Kidney epithelial cell (primary cell): ENCODE results near the gene PDPN. TPM values are rescaled to one million over a fixed set of nuclear protein-coding genes. Genes with fewer than 3 reads are reported as not detected.

Experiments
- DNase-seq: peaks from one replicate; pipeline ENCODE4 v3.0.0-alpha.2; 2010; ENCODE audit warnings: low read depth
- H3K27me3 ChIP-seq: 2 replicates; pipeline ENCODE4 v1.6.0; 2011; ENCODE audit warnings: low read length; ENCODE audit not compliant: control insufficient read depth, insufficient read depth
- H3K36me3 ChIP-seq: 2 replicates; pipeline ENCODE4 v1.5.1; 2011; ENCODE audit warnings: low read length; ENCODE audit not compliant: control insufficient read depth, insufficient read depth
- H3K4me3 ChIP-seq: 2 replicates; pipeline ENCODE4 v1.5.1; 2011; ENCODE audit warnings: low read depth, mild to moderate bottlenecking, control low read depth, low read length
- total RNA-seq: library from RNA; depleted of rRNA; stranded (reverse); fragments of >200 nt; gene quantifications from 2 replicates; pipeline ENCODE4 v1.2.3, GENCODE V29; 2015
- TF ChIP-seq, protein P1 (sequence below): IDR thresholded peaks from 2 replicates; pipeline ENCODE4 v1.5.1; 2011; ENCODE audit warnings: mild to moderate bottlenecking, moderate library complexity, low read length, control low read depth, inconsistent platforms; ENCODE audit not compliant: insufficient read depth, poor library complexity, severe bottlenecking

Gene PDPN, protein sequence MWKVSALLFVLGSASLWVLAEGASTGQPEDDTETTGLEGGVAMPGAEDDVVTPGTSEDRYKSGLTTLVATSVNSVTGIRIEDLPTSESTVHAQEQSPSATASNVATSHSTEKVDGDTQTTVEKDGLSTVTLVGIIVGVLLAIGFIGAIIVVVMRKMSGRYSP
- total RNA-seq: 12.2 and 19.2 TPM in 2 replicates

DNA sequence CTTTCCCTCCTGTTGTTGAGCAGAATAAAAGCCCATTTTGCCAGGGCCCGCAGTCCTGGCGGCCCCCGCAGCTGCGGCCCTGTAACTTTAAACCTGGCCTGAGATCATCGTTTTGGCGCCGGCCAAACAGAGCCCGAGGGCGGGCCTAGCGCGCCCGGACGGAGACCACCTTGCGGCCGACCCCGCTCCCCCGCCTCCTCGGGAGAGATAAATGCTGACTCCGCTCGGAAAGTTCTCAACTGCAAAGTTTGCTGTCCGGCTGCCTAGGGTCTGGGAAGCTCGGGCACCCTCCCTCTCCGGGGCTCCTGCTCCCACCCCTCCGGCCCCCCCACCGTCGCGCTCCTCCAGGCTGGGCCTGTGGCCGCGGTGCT is at the start of gene PDPN:
TSS of gene PDPN (plus strand) at position 238 of the 371 bp plus-strand sequence. CDS start 202 bp downstream, outside the sequence.
- peak within 1 kb of the TSS; percentile 41 for H3K4me3 ChIP-seq
- peaks cover 2% of the 10 kb centered on the region for H3K27me3 ChIP-seq
- no peaks in the 10 kb centered on the region for H3K36me3 ChIP-seq
- no peak for DNase-seq
- TF ChIP-seq, protein P1, sequence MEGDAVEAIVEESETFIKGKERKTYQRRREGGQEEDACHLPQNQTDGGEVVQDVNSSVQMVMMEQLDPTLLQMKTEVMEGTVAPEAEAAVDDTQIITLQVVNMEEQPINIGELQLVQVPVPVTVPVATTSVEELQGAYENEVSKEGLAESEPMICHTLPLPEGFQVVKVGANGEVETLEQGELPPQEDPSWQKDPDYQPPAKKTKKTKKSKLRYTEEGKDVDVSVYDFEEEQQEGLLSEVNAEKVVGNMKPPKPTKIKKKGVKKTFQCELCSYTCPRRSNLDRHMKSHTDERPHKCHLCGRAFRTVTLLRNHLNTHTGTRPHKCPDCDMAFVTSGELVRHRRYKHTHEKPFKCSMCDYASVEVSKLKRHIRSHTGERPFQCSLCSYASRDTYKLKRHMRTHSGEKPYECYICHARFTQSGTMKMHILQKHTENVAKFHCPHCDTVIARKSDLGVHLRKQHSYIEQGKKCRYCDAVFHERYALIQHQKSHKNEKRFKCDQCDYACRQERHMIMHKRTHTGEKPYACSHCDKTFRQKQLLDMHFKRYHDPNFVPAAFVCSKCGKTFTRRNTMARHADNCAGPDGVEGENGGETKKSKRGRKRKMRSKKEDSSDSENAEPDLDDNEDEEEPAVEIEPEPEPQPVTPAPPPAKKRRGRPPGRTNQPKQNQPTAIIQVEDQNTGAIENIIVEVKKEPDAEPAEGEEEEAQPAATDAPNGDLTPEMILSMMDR: no peak

DNA sequence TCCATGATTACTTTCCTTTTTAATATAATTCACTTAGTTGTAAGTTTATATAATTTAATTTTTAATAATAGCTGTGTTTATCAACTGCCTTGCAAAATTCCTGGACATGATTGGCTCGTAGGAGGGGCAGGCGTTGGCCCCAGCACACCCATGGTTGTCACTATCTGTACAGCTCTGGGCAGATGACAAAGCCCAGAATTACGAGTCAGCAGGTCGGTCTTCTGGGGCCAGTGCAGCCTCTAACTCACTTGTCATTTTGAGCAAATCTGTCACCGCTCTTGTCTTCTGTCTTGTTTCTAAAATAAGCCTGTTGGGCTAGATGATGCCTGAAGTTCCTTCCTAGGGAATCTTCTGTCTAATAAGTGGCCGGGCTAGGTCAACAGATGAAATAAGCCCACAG is 48.4 kb upstream of the PDPN start:
- no peaks in the 10 kb centered on the region for H3K27me3 ChIP-seq
- TF ChIP-seq, protein P1: no peak
- no peak for DNase-seq
- H3K4me3 ChIP-seq: no peak overlapping the region
- no peaks in the 10 kb centered on the region for H3K36me3 ChIP-seq

DNA sequence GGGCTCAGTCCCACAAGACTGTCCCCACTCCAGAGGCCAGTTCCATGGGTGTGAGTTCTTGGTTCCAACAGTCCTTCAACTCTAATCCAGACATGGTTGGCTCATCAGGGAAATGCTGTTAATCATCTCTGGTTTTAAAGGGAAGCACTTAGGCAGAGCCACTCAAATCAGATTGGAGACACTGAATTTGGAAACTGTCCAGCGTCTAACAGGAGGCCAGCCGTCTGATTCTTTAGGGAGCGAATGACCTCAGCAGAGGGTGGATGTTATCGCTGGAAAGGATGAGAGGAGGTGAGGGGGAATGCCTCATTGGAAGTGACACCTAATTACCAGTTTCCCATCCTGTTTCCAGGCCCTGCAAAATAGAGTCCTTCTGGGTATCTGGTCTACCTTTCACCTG is 47.1 kb upstream of the PDPN start:
- no peaks in the 10 kb centered on the region for H3K36me3 ChIP-seq
- H3K27me3 ChIP-seq: no peaks in the 10 kb centered on the region
- DNase-seq: no peak
- TF ChIP-seq, protein P1: no peak
- H3K4me3 ChIP-seq: no peak overlapping the region

DNA sequence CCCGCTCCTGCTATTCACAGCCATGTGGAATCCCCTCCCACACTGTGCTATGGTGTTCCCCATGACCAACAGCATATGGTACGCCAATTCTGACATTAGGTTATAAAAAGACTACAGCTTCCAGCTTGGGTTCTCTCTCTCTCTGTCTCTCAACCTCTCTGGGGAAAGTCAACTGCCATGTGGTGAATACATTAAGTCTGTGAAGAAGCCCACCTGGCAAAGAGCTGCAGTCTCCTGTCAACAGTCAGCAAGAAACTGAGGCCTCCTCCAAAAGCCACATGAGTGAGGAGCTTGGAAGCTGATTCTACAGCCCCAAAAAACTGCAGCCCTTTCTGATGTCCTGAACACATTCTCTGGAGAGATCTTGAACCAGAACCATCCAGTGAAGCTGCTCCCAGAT is 44.8 kb upstream of the PDPN start:
- no peak for DNase-seq
- TF ChIP-seq, protein P1: no peak
- Histone ChIP-seq H3K27me3 (no peaks in the 10 kb centered on the region), H3K4me3 (no peak overlapping the region), H3K36me3 (no peaks in the 10 kb centered on the region)

DNA sequence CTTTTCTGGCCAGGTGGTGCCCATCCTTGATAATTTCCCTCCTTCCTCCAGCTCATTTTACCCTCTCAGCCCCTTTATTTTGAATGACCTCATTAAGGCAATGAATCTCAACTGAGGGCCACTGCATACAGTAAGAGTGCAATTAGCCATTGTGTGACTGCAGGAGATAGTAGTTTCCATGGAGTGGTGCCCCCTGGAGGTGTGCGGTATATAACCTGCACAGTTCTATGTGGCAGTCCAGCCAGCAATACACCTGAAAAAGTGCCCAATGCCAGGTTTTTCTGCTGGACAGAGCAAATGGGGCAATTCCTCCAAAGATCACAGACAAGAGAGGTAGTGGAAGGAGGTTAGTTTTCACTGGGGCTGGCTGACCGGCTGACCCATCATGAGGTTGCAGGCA is 43.9 kb upstream of the PDPN start:
- no peak overlapping the region for H3K4me3 ChIP-seq
- no peaks in the 10 kb centered on the region for H3K27me3 ChIP-seq
- TF ChIP-seq, protein P1: no peak
- no peak for DNase-seq
- no peaks in the 10 kb centered on the region for H3K36me3 ChIP-seq

DNA sequence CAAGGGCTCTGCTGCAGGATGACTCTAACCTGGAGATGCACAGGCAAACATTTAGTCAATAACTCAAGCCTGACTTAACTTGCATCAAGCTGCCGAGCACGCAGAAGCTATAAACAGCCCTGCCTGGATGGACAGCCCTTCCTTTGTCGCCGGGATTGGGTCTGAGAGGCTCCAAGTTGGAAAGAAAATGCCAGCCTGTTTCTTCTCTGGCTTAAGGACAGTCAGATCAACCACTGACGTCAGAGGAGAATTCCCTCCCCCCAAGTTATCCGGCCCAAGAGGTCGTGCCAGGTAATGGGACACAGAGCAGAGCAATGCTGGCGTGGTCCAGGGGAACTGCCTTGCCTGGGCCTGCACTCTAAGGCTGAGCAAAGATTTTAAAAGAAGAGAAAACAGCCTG is 42.8 kb upstream of the PDPN start:
- Histone ChIP-seq H3K4me3 (no peak overlapping the region), H3K27me3 (no peaks in the 10 kb centered on the region), H3K36me3 (no peaks in the 10 kb centered on the region)
- TF ChIP-seq, protein P1: no peak
- no peak for DNase-seq
